Thoracic aorta (tissue), 2 donors: ENCODE data around the gene PLPP7. TPM values are rescaled to one million over a fixed set of nuclear protein-coding genes. Genes with fewer than 3 reads are reported as not detected.
"Not testable (repeated sequence)": the region's sequence is repeated elsewhere in the genome, so short reads cannot be mapped to it uniquely, and the experiment has no call there.

Experiments
- ATAC-seq: fragments of 150-250 bp; one replicate; pipeline ENCODE4 v1.8.0; 2017; ENCODE audit warnings: low read depth; ENCODE audit not compliant: insufficient number of reproducible peaks, low FRiP score
- DNase-seq: peaks from one replicate; pipeline ENCODE4 v3.0.0-alpha.2; 2020; ENCODE audit warnings: low spot score
- H3K27ac ChIP-seq, 2 donors: fragments of 200-600 bp; sonication (generic); 1 replicate in 1 of 2; 2 replicates in 1 of 2; pipeline ENCODE4 v1.5.1; 2016; ENCODE audit warnings: mild to moderate bottlenecking in 2 of 2, moderate library complexity in 2 of 2
- H3K27me3 ChIP-seq: fragments of 200-600 bp; sonication (generic); replicated peaks from 2 replicates; pipeline ENCODE4 v1.6.0; 2016; ENCODE audit warnings: mild to moderate bottlenecking; ENCODE audit not compliant: insufficient read depth
- H3K36me3 ChIP-seq: fragments of 200-600 bp; sonication (generic); one replicate; pipeline ENCODE4 v1.5.1; 2016
- H3K4me1 ChIP-seq, 2 donors: fragments of 200-600 bp; sonication (generic); 1 replicate in 1 of 2; 2 replicates in 1 of 2; pipeline versions ENCODE4 v1.5.1 to v1.6.0; 2016; ENCODE audit warnings: low read depth in 2 of 2, mild to moderate bottlenecking in 1 of 2; ENCODE audit not compliant: control insufficient read depth in 1 of 2
- H3K4me3 ChIP-seq: fragments of 200-600 bp; sonication (generic); 2 replicates; pipeline ENCODE4 v1.5.1; 2016; ENCODE audit warnings: mild to moderate bottlenecking
- H3K9me3 ChIP-seq: fragments of 200-600 bp; sonication (generic); 2 replicates; pipeline ENCODE4 v1.5.1; 2016
- total RNA-seq, 2 donors: library from RNA; depleted of rRNA; stranded (reverse); fragments of >200 nt; gene quantifications; one replicate each; pipeline versions ENCODE4 v1.1.0 to v1.2.3, GENCODE V29; 2016
- TF ChIP-seq, protein P1 (sequence below): fragments of 200-600 bp; sonication (generic); IDR thresholded peaks from one replicate; pipeline ENCODE4 v1.5.1; 2019; ENCODE audit warnings: antibody characterized with exemption

Gene PLPP7
- total RNA-seq = 10 to 100 TPM; 14.2 to 29.0 TPM

DNA sequence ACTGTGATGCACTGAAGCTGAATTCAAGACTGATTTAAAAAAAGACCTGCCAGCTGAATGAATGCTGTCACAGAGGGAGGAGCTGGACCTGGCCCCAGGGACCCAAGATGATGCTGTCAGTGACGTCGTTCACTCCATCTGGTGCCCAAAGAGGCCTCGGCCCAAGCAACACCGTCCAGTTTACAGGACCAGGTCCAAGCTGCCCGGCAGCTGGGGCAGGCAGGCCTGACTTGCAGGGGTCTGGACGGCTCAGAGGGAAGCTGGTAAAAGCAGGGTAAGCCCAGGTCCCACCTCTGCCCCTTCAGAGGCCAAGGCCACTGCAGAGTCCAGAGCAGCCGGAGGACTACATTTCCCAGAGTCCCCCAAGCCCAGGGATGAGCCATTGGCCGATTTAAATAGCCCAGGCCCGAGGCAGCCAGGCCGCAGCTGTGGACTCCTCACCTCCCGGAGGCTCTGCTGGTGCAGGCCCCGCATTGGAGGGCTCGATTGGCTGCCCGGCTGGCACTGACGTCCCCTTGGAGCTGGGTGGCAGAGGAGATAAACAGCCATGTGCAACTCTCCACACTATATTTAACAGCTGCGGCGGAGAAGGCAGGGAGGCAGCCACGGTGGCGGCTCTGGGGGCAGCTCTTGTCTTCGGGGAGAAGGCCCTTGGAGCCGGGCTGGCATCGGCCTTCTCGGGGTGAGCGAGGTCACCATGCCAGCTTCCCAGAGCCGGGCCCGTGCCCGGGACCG is at the start of gene PLPP7:
Gene PLPP7, plus strand, starts transcription at position 423 of the 735 bp plus-strand sequence. Its CDS starts 275 bp downstream, at position 698.
- peaks cover 9 to 20% of the 10 kb centered on the region in 2 donors for H3K4me1 ChIP-seq
- H3K36me3 ChIP-seq = no peaks in the 10 kb centered on the region
- TF ChIP-seq, protein P1, sequence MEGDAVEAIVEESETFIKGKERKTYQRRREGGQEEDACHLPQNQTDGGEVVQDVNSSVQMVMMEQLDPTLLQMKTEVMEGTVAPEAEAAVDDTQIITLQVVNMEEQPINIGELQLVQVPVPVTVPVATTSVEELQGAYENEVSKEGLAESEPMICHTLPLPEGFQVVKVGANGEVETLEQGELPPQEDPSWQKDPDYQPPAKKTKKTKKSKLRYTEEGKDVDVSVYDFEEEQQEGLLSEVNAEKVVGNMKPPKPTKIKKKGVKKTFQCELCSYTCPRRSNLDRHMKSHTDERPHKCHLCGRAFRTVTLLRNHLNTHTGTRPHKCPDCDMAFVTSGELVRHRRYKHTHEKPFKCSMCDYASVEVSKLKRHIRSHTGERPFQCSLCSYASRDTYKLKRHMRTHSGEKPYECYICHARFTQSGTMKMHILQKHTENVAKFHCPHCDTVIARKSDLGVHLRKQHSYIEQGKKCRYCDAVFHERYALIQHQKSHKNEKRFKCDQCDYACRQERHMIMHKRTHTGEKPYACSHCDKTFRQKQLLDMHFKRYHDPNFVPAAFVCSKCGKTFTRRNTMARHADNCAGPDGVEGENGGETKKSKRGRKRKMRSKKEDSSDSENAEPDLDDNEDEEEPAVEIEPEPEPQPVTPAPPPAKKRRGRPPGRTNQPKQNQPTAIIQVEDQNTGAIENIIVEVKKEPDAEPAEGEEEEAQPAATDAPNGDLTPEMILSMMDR = no peak
- peak; percentile 79 for ATAC-seq
- DNase-seq = peak; percentile 54
- peak within 1 kb of the TSS; percentile 69 for H3K4me3 ChIP-seq
- no peaks in the 10 kb centered on the region for H3K27me3 ChIP-seq
- H3K27ac ChIP-seq = peak within 1 kb of the TSS; percentile 39 to 55
- H3K9me3 ChIP-seq = no peaks in the 10 kb centered on the region

DNA sequence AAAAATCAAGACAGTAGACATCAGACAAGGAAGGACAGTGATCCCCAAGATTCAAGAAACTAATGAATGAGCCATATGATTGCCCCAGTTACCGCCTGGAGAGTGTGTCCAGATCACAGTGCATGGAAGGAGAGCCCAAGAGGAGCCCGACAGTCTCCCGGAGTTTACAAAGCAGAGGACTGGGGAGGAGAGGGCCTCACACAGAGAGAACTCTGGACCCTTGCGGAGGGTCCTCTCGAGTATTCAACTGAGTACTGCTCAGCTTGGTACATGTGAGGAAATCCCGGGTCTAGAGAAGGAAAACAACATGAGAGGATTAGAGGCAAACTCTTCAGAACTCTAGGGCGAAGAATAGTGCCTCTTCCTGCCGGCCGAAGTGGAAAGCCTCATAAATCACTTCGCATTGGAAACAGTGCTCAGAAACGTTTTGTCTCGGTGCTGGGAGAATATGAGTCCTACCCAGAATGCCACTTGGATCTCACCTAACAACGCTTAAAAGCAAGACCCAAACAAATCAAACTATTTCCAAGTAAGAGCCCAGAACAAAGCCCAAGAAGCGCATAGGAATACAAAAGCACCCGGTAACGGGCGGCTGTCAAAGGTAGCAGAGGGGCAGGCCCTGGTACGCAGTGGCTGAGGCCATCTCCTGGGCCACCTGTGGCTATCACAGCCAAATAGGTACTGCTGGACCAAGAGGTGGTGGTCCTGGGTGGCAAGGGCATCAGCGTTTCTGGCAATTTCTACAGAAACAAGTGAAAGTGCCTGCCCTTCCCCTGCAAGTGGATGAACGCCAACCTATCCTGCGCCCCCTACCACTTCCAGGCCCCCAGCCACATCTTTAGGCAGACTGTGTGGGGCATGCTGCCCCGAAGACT is 49.2 kb upstream of the PLPP7 start:
- Histone ChIP-seq H3K4me3 (no peak overlapping the region), H3K36me3 (no peaks in the 10 kb centered on the region), H3K27ac (no peak overlapping the region), H3K4me1 (peaks cover 8 to 20% of the 10 kb centered on the region in 2 donors), H3K27me3 (no peaks in the 10 kb centered on the region), H3K9me3 (no peaks in the 10 kb centered on the region)
- no peak for ATAC-seq
- DNase-seq = no peak
- TF ChIP-seq, protein P1 = no peak

DNA sequence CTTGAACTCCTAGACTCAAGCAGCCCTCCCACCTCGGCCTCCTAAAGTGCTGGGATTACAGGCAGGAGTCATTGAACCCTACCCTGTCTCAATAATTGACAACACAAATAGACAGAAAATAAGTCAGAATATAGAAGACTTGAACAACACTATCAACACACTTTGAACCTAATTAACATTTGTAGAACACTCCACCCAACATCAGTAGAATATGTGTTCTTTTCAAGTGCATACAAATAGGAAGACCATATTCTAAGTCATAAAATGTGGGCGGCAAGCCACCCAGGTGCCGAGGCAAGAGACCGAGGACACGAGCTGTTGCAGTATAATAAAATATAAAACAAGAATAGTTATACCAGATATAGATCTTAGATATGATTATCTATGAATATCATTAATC is 45.2 kb upstream of the PLPP7 start:
- not testable (repeated sequence) for ATAC-seq, H3K27me3 ChIP-seq, H3K9me3 ChIP-seq, DNase-seq, H3K27ac ChIP-seq, H3K4me3 ChIP-seq, H3K4me1 ChIP-seq, H3K36me3 ChIP-seq

DNA sequence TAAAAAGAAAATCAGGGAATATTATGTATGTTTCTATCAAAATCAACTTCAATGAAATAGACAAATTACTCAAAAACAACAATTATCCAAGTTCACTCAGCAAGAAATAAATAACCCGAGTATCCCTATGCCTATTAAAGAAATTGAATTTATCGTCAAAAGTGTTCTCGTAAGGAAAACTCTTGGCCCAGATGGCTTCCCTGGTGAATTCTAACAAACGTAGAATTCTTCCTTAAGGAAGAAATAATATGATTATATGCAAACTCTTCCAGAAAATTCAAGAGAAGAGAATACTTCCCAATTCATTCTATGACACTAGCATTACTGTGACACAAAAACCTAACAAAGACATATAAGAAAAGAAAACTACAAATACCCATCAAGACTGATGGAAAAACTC is 42.9 kb upstream of the PLPP7 start:
- ATAC-seq = no peak
- TF ChIP-seq, protein P1 = no peak
- H3K4me3 ChIP-seq = no peak overlapping the region
- H3K27me3 ChIP-seq = no peaks in the 10 kb centered on the region
- H3K27ac ChIP-seq = no peak overlapping the region
- H3K9me3 ChIP-seq = no peaks in the 10 kb centered on the region
- no peak for DNase-seq
- H3K36me3 ChIP-seq = no peaks in the 10 kb centered on the region
- H3K4me1 ChIP-seq = no peaks in the 10 kb centered on the region

DNA sequence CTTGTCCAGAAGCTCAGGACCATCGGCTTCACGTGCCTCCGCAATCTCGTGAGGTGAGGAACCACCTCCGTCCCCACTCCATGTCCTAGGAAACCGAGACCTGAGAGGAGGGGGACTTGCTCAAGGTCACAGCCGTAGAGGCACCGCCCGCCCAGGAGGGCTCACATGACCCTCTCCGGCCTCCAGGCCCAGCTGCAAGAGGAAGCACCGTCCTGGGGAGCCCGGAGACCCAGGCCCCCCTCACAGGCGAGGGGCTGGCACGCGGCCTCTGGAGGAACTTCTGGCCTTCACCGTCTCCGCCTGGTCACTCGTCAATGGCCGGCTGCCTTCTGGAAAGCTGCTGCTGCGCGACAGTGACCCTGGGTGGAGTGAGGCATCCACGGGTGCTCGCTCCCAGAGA is 37.4 kb upstream of the PLPP7 start:
- ATAC-seq (no peak), DNase-seq (no peak)
- Histone ChIP-seq H3K4me3 (peak overlapping the region; percentile 51), H3K27ac (no peak overlapping the region), H3K36me3 (no peaks in the 10 kb centered on the region), H3K9me3 (no peaks in the 10 kb centered on the region), H3K27me3 (no peaks in the 10 kb centered on the region), H3K4me1 (peaks cover 0 to 6% of the 10 kb centered on the region in 2 donors)
- TF ChIP-seq, protein P1 = no peak
